Gastroesophageal sphincter (tissue), 3 donors: ENCODE measurements around the gene PRDM8.

Source experiments
- CTCF ChIP-seq, 4 experiments: fragments of 200-600 bp in 2 of 4; fragments of 450-650 bp in 2 of 4; sonication (generic) in 1 of 4; IDR thresholded peaks; one replicate each; pipeline ENCODE4 v1.5.1; 2017 to 2019; ENCODE audit warnings: antibody characterized with exemption in 4 of 4, mild to moderate bottlenecking in 2 of 4, moderate library complexity in 2 of 4
- EP300 ChIP-seq: sonication (generic); formaldehyde crosslinking; IDR thresholded peaks from one replicate; pipeline ENCODE4 v1.6.1; 2017; ENCODE audit warnings: antibody characterized with exemption, mild to moderate bottlenecking
- POLR2A ChIP-seq, 2 donors: fragments of 450-650 bp; IDR thresholded peaks; one replicate each; pipeline ENCODE4 v1.6.1; 2017; ENCODE audit warnings: antibody characterized with exemption in 2 of 2, mild to moderate bottlenecking in 2 of 2, moderate library complexity in 1 of 2
- POLR2AphosphoS5 ChIP-seq: sonication (generic); formaldehyde crosslinking; IDR thresholded peaks from one replicate; pipeline ENCODE4 v1.6.1; 2017; ENCODE audit warnings: antibody characterized with exemption

GRCh38 chr4:80196259-80196921, 913 bp upstream of the PRDM8 start:
- TF ChIP-seq POLR2A (IDR thresholded peaks at IDR 0.05) (no peak), CTCF (IDR thresholded peaks at IDR 0.05) (no peak), EP300 (no peak), POLR2AphosphoS5 (no peak)
